Measurements from ENCODE around the gene CFAP161.

CFAP161 gene

GRCh38 chr15:81160312-81161159 lies 26.5 kb downstream of the CFAP161 start:
- DNase-seq = no peak

- no peak for DNase-seq
These were observed 27.1 kb downstream of the CFAP161 start for GRCh38 chr15:81161160-81161673.

- no peak for DNase-seq
These were observed 27.8 kb downstream of the CFAP161 start for GRCh38 chr15:81161851-81162250.

GRCh38 chr15:81163961-81164800 lies 30.1 kb downstream of the CFAP161 start:
- no peak for DNase-seq

- no peak for DNase-seq
These were observed 31.5 kb downstream of the CFAP161 start for GRCh38 chr15:81165535-81165934.

- no peak for DNase-seq
These were observed 32.7 kb downstream of the CFAP161 start for GRCh38 chr15:81166636-81167305.

- no peak for DNase-seq
These were observed 34.1 kb downstream of the CFAP161 start for GRCh38 chr15:81168131-81168526.

- DNase-seq = no peak
These were observed 34.6 kb downstream of the CFAP161 start for GRCh38 chr15:81168644-81169043.

- DNase-seq = no peak
These were observed 36.4 kb downstream of the CFAP161 start for GRCh38 chr15:81170511-81170910.

- no peak for DNase-seq
These were observed 37.2 kb downstream of the CFAP161 start for GRCh38 chr15:81171286-81171685.

- no peak for DNase-seq
These were observed 40.2 kb downstream of the CFAP161 start for GRCh38 chr15:81174125-81174791.

GRCh38 chr15:81174792-81175327 lies 40.8 kb downstream of the CFAP161 start:
- no peak for DNase-seq

- DNase-seq = no peak
These were observed 41.4 kb downstream of the CFAP161 start for GRCh38 chr15:81175496-81175895.

- no peak for DNase-seq
These were observed 42.3 kb downstream of the CFAP161 start for GRCh38 chr15:81176291-81176893.

GRCh38 chr15:81178365-81178764 lies 44.3 kb downstream of the CFAP161 start:
- no peak for DNase-seq

- DNase-seq = no peak
These were observed 47.1 kb downstream of the CFAP161 start for GRCh38 chr15:81181220-81181619.

GRCh38 chr15:81182031-81182755 lies 48.1 kb downstream of the CFAP161 start:
- DNase-seq = no peak

- no peak for DNase-seq
These were observed 48.8 kb downstream of the CFAP161 start for GRCh38 chr15:81182756-81183438.

GRCh38 chr15:81183439-81183775 lies 49.3 kb downstream of the CFAP161 start:
- DNase-seq = no peak

GRCh38 chr15:81184188-81184587 lies 50.1 kb downstream of the CFAP161 start:
- no peak for DNase-seq

Measured in NK-92 treated with Interleukin-12 subunit alpha and Interleukin-12 subunit beta, amount 100 ng/mL, for 24 hours (cell line).